Activated T-cell treated with anti-CD3 and anti-CD28 coated beads, Interleukin-2, amount 50 U/mL, for 72 hours (primary cell): ENCODE results near the gene MCRIP2. TPM values are rescaled to one million over a fixed set of nuclear protein-coding genes. Genes with fewer than 3 reads are reported as not detected.
A peak's percentile ranks its signal among the peaks of the same experiment; 100 is the strongest.

Experiments
- ATAC-seq, 2 donors: fragments of 150-1000 bp; cut with Tn5 transposase; replicated peaks in 1 of 2; 2 replicates each; pipeline ENCODE4 v1.10.0; 2021; ENCODE audit warnings: moderate library complexity in 2 of 2, mild to moderate bottlenecking in 1 of 2
- DNase-seq, 2 donors: peaks; one replicate each; pipeline ENCODE4 v3.0.0; 2021 to 2022; ENCODE audit warnings: mixed read lengths in 1 of 2
- H3K27ac Mint-ChIP-seq: one replicate; pipeline ENCODE4 v1.8.0; 2022; ENCODE audit warnings: mild to moderate bottlenecking, moderate library complexity, mixed read lengths
- H3K27me3 Mint-ChIP-seq: one replicate; pipeline ENCODE4 v1.8.0; 2022; ENCODE audit warnings: low read depth, mixed read lengths
- H3K36me3 Mint-ChIP-seq, 2 donors: one replicate each; pipeline ENCODE4 v1.8.0; 2022; ENCODE audit warnings: mixed read lengths in 2 of 2, mild to moderate bottlenecking in 1 of 2; ENCODE audit not compliant: insufficient read depth in 2 of 2
- H3K4me1 Mint-ChIP-seq: one replicate; pipeline ENCODE4 v1.8.0; 2022; ENCODE audit warnings: low read depth, mixed read lengths
- H3K4me3 Mint-ChIP-seq, 2 donors: one replicate each; pipeline ENCODE4 v1.8.0; 2022; ENCODE audit warnings: mild to moderate bottlenecking in 2 of 2, mixed read lengths in 2 of 2, moderate library complexity in 2 of 2
- H3K9me3 Mint-ChIP-seq, 2 donors: one replicate each; pipeline ENCODE4 v1.8.0; 2022; ENCODE audit warnings: mixed read lengths in 2 of 2
- total RNA-seq, 2 donors: library from RNA; stranded (reverse); gene quantifications; one replicate each; pipeline ENCODE4 v1.2.3, GENCODE V29; 2022

The MCRIP2 gene
- total RNA-seq, 2 donors from 2014 or later = 27.9 to 34.4 TPM

GRCh38 chr16:668519-669171, 27.0 kb downstream of the MCRIP2 start:
- no peak for DNase-seq
- peak in 1 of 2 donors; percentile 11 for ATAC-seq
- Mint-ChIP-seq H3K27ac (peak overlapping the region; percentile 46), H3K27me3 (no peaks in the 10 kb centered on the region), H3K9me3 (no peaks in the 10 kb centered on the region), H3K4me3 (peak overlapping the region; percentile 85 to 88), H3K4me1 (peaks cover 9% of the 10 kb centered on the region), H3K36me3 (peaks cover 0 to 2% of the 10 kb centered on the region in 2 donors)

GRCh38 chr16:669666-670065, 28.0 kb downstream of the MCRIP2 start:
- Mint-ChIP-seq H3K4me1 (peaks cover 9% of the 10 kb centered on the region), H3K36me3 (peaks cover 0 to 2% of the 10 kb centered on the region in 2 donors), H3K27ac (no peak overlapping the region), H3K27me3 (no peaks in the 10 kb centered on the region), H3K4me3 (peak overlapping the region; percentile 46 to 85), H3K9me3 (no peaks in the 10 kb centered on the region)
- ATAC-seq (no peak), DNase-seq (no peak)

GRCh38 chr16:670485-671352, 29.1 kb downstream of the MCRIP2 start:
- H3K36me3 Mint-ChIP-seq = peaks cover 0 to 2% of the 10 kb centered on the region in 2 donors
- ATAC-seq = no peak
- no peak overlapping the region for H3K27ac Mint-ChIP-seq
- H3K4me3 Mint-ChIP-seq = peak overlapping the region; percentile 46 to 52
- H3K9me3 Mint-ChIP-seq = no peaks in the 10 kb centered on the region
- peaks cover 9% of the 10 kb centered on the region for H3K4me1 Mint-ChIP-seq
- DNase-seq = no peak
- no peaks in the 10 kb centered on the region for H3K27me3 Mint-ChIP-seq

GRCh38 chr16:671353-672131, 29.9 kb downstream of the MCRIP2 start:
- Mint-ChIP-seq H3K4me3 (no peak overlapping the region), H3K9me3 (no peaks in the 10 kb centered on the region), H3K27ac (no peak overlapping the region), H3K27me3 (no peaks in the 10 kb centered on the region), H3K4me1 (peaks cover 9% of the 10 kb centered on the region), H3K36me3 (peaks cover 0 to 2% of the 10 kb centered on the region in 2 donors)
- DNase-seq (no peak), ATAC-seq (no peak)

GRCh38 chr16:672371-672770, 30.7 kb downstream of the MCRIP2 start:
- Mint-ChIP-seq H3K27ac (no peak overlapping the region), H3K4me3 (no peak overlapping the region), H3K9me3 (no peaks in the 10 kb centered on the region), H3K27me3 (no peaks in the 10 kb centered on the region), H3K36me3 (peaks cover 0 to 2% of the 10 kb centered on the region in 2 donors), H3K4me1 (peaks cover 9% of the 10 kb centered on the region)
- DNase-seq (no peak), ATAC-seq (no peak)

GRCh38 chr16:672851-673250, 31.2 kb downstream of the MCRIP2 start:
- Mint-ChIP-seq H3K36me3 (peaks cover 0 to 2% of the 10 kb centered on the region in 2 donors), H3K27ac (no peak overlapping the region), H3K9me3 (no peaks in the 10 kb centered on the region), H3K27me3 (no peaks in the 10 kb centered on the region), H3K4me3 (no peak overlapping the region), H3K4me1 (peaks cover 4% of the 10 kb centered on the region)
- no peak for ATAC-seq
- no peak for DNase-seq

GRCh38 chr16:673399-673991, 31.9 kb downstream of the MCRIP2 start:
- no peaks in the 10 kb centered on the region for H3K9me3 Mint-ChIP-seq
- no peak overlapping the region for H3K27ac Mint-ChIP-seq
- no peaks in the 10 kb centered on the region for H3K27me3 Mint-ChIP-seq
- H3K36me3 Mint-ChIP-seq = peaks cover 0 to 2% of the 10 kb centered on the region in 2 donors
- peaks cover 4% of the 10 kb centered on the region for H3K4me1 Mint-ChIP-seq
- ATAC-seq (no peak), DNase-seq (no peak)
- no peak overlapping the region for H3K4me3 Mint-ChIP-seq

GRCh38 chr16:674214-674881, 32.7 kb downstream of the MCRIP2 start:
- Mint-ChIP-seq H3K4me3 (no peak overlapping the region), H3K27ac (no peak overlapping the region)

GRCh38 chr16:674968-675883, 33.6 kb downstream of the MCRIP2 start, which contains the start of gene RHBDL1:
Gene RHBDL1, plus strand, starts transcription at chr16:675671. Its CDS starts 120 bp downstream, at chr16:675791.
- Mint-ChIP-seq H3K9me3 (no peaks in the 10 kb centered on the region), H3K4me1 (peaks cover 7% of the 10 kb centered on the region), H3K27ac (no peak within 1 kb of the TSS), H3K27me3 (no peaks in the 10 kb centered on the region), H3K4me3 (peak within 1 kb of the TSS; percentile 31 to 63), H3K36me3 (peaks cover 0 to 2% of the 10 kb centered on the region in 2 donors)
- ATAC-seq = no peak
- no peak for DNase-seq

More at GRCh38 chr16:674214-674881, 32.7 kb downstream of the MCRIP2 start:
- Mint-ChIP-seq H3K9me3 (no peaks in the 10 kb centered on the region), H3K27me3 (no peaks in the 10 kb centered on the region), H3K36me3 (peaks cover 0 to 2% of the 10 kb centered on the region in 2 donors), H3K4me1 (peaks cover 11% of the 10 kb centered on the region)
- ATAC-seq (no peak), DNase-seq (no peak)

- ATAC-seq (no peak), DNase-seq (no peak)
- H3K4me1 Mint-ChIP-seq = peaks cover 9% of the 10 kb centered on the region
- H3K9me3 Mint-ChIP-seq = no peaks in the 10 kb centered on the region
- peaks cover 0 to 2% of the 10 kb centered on the region in 2 donors for H3K36me3 Mint-ChIP-seq
- H3K27me3 Mint-ChIP-seq = no peaks in the 10 kb centered on the region
- no peak overlapping the region for H3K4me3 Mint-ChIP-seq
- H3K27ac Mint-ChIP-seq = no peak overlapping the region
These were observed 34.4 kb downstream of the MCRIP2 start for GRCh38 chr16:675884-676564.

- H3K9me3 Mint-ChIP-seq = no peaks in the 10 kb centered on the region
- ATAC-seq (no peak), DNase-seq (no peak)
- H3K4me1 Mint-ChIP-seq = peaks cover 14% of the 10 kb centered on the region
- no peaks in the 10 kb centered on the region for H3K27me3 Mint-ChIP-seq
- H3K4me3 Mint-ChIP-seq = no peak overlapping the region
- no peak overlapping the region for H3K27ac Mint-ChIP-seq
- H3K36me3 Mint-ChIP-seq = no peaks in the 10 kb centered on the region
These were observed 34.9 kb downstream of the MCRIP2 start for GRCh38 chr16:676565-676902.
